HEK293 (cell line): Measurements from ENCODE around the gene ERCC3.

Experiments
- KLF1 ChIP-seq: fragments of 450-650 bp; formaldehyde crosslinking; IDR thresholded peaks from 2 replicates; pipeline ENCODE4 v1.5.1; 2016; ENCODE audit warnings: missing biosample characterization, missing genetic modification characterization
- PBX3 ChIP-seq: sonication (generic); formaldehyde crosslinking; IDR thresholded peaks from 2 replicates; pipeline ENCODE4 v1.8.1; 2022; ENCODE audit warnings: mild to moderate bottlenecking, moderate library complexity, missing genetic modification reagents
- PRDM2 ChIP-seq: fragments of 450-650 bp; formaldehyde crosslinking; IDR thresholded peaks from 2 replicates; pipeline ENCODE4 v1.5.1; 2016; ENCODE audit warnings: missing biosample characterization, missing genetic modification characterization, borderline replicate concordance
- SCRT2 ChIP-seq: fragments of 450-650 bp; formaldehyde crosslinking; IDR thresholded peaks from 2 replicates; pipeline ENCODE4 v1.5.1; 2016; ENCODE audit warnings: missing biosample characterization, missing genetic modification characterization
- SP7 ChIP-seq: fragments of 450-650 bp; formaldehyde crosslinking; IDR thresholded peaks from 2 replicates; pipeline ENCODE4 v1.5.1; 2016; ENCODE audit warnings: missing biosample characterization, missing genetic modification characterization
- TCF7L2 ChIP-seq: IDR thresholded peaks from 2 replicates; pipeline ENCODE4 v1.6.1; 2011; ENCODE audit warnings: low read depth, mild to moderate bottlenecking, inconsistent platforms, low read length, moderate library complexity, borderline replicate concordance
- ZBTB44 ChIP-seq: fragments of 450-650 bp; IDR thresholded peaks from 2 replicates; pipeline ENCODE4 v1.5.1; 2018; ENCODE audit warnings: missing biosample characterization, mild to moderate bottlenecking, missing genetic modification characterization
- ZFHX2 ChIP-seq: fragments of 450-650 bp; formaldehyde crosslinking; conservative IDR thresholded peaks from 2 replicates; pipeline ENCODE4 v1.5.1; 2016; ENCODE audit warnings: missing biosample characterization, missing genetic modification characterization
- ZFP41 ChIP-seq: fragments of 450-650 bp; formaldehyde crosslinking; IDR thresholded peaks from 2 replicates; pipeline ENCODE4 v1.5.1; 2016; ENCODE audit warnings: missing biosample characterization, missing genetic modification characterization, borderline replicate concordance
- ZIC2 ChIP-seq: fragments of 450-650 bp; formaldehyde crosslinking; IDR thresholded peaks from 2 replicates; pipeline ENCODE4 v1.5.1; 2016; ENCODE audit warnings: missing biosample characterization, missing genetic modification characterization
- ZNF18 ChIP-seq: fragments of 450-650 bp; formaldehyde crosslinking; IDR thresholded peaks from 2 replicates; pipeline ENCODE4 v1.5.1; 2016; ENCODE audit warnings: missing biosample characterization, missing genetic modification characterization
- ZNF19 ChIP-seq: fragments of 450-650 bp; formaldehyde crosslinking; IDR thresholded peaks from 2 replicates; pipeline ENCODE4; 2016; ENCODE audit warnings: missing biosample characterization, missing genetic modification characterization, low read depth
- ZNF26 ChIP-seq: fragments of 450-650 bp; formaldehyde crosslinking; IDR thresholded peaks from 2 replicates; pipeline ENCODE4 v1.5.1; 2016; ENCODE audit warnings: missing biosample characterization, missing genetic modification characterization
- ZNF48 ChIP-seq: fragments of 450-650 bp; formaldehyde crosslinking; IDR thresholded peaks from 2 replicates; pipeline ENCODE4 v1.5.1; 2016; ENCODE audit warnings: missing biosample characterization, missing genetic modification characterization
- ZNF514 ChIP-seq: fragments of 450-650 bp; formaldehyde crosslinking; IDR thresholded peaks from 2 replicates; pipeline ENCODE4 v1.5.1; 2016; ENCODE audit warnings: missing biosample characterization, missing genetic modification characterization
- ZNF518A ChIP-seq: fragments of 450-650 bp; formaldehyde crosslinking; conservative IDR thresholded peaks from 2 replicates; pipeline ENCODE4 v1.5.1; 2016; ENCODE audit warnings: low read depth, missing biosample characterization, missing genetic modification characterization
- ZNF555 ChIP-seq: fragments of 450-650 bp; formaldehyde crosslinking; conservative IDR thresholded peaks from 2 replicates; pipeline ENCODE4 v1.5.1; 2017; ENCODE audit warnings: missing biosample characterization, mild to moderate bottlenecking, missing genetic modification characterization, inconsistent platforms
- ZNF571 ChIP-seq: fragments of 450-650 bp; formaldehyde crosslinking; IDR thresholded peaks from 2 replicates; pipeline ENCODE4 v1.5.0; 2017; ENCODE audit warnings: missing biosample characterization, missing genetic modification characterization
- ZNF785 ChIP-seq: fragments of 450-650 bp; formaldehyde crosslinking; IDR thresholded peaks from 2 replicates; pipeline ENCODE4 v1.5.1; 2016; ENCODE audit warnings: missing biosample characterization, missing genetic modification characterization
- ZNF843 ChIP-seq: fragments of 450-650 bp; formaldehyde crosslinking; IDR thresholded peaks from 2 replicates; pipeline ENCODE4 v1.5.1; 2016; ENCODE audit warnings: missing biosample characterization, missing genetic modification characterization
- ZSCAN30 ChIP-seq: fragments of 450-650 bp; IDR thresholded peaks from 2 replicates; pipeline ENCODE4 v1.5.1; 2018; ENCODE audit warnings: missing biosample characterization, mild to moderate bottlenecking, missing genetic modification characterization, moderate library complexity
- ZSCAN5A ChIP-seq: fragments of 450-650 bp; formaldehyde crosslinking; IDR thresholded peaks from 2 replicates; pipeline ENCODE4 v1.5.1; 2016; ENCODE audit warnings: missing biosample characterization, missing genetic modification characterization

The ERCC3 gene

GRCh38 chr2:127208313-127208712 is 85.6 kb downstream of the ERCC3 start (continued):
- TF ChIP-seq ZNF518A (tag by site-specific recombination) (no peak), ZSCAN5A (tag by site-specific recombination) (no peak), ZNF48 (no peak), PRDM2 (no peak), SP7 (0 out of 2 replicates have a peak, but pooled peaks have one; percentile 32), ZNF785 (no peak), ZNF555 (no peak), ZNF843 (tag by site-specific recombination) (no peak), ZNF514 (tag by site-specific recombination) (no peak), ZNF18 (tag by site-specific recombination) (no peak), ZIC2 (peak; percentile 93), ZFHX2 (no peak), SCRT2 (tag by site-specific recombination) (peak; percentile 16; the same call in 1 of the 2 replicates), ZSCAN30 (tag by site-specific recombination) (0 out of 2 replicates have a peak, but pooled peaks have one; percentile 15), PBX3 (CRISPR knock-in tag) (no peak), KLF1 (peak; percentile 49; the same call in 1 of the 2 replicates), ZNF26 (no peak), ZNF571 (no peak), TCF7L2 (no peak), ZFP41 (tag by site-specific recombination) (no peak), ZBTB44 (tag by site-specific recombination) (no peak), ZNF19 (tag by site-specific recombination) (no peak)
